Measurements from ENCODE around the gene BABAM2.

The BABAM2 gene

DNA sequence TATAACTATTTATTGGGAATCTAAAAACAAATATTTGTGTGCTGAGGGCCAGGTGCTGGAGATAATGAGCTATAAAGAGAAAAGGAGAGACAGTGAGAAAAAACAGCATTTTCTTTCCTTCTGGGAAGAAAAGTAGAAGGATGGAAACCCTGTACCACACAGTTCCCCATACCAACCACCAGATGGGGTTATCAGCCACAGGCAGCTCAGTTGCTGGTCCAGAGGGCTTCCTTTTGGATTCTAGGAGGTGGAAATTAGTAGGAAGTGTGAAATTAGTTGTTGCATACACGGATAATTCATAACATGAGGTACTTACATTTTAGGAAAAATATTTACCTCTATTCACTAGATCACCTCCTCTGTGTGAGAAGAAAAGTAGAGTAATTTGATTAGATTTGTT is 265.1 kb downstream of the BABAM2 start:
- H3K27me3 Mint-ChIP-seq = no peaks in the 10 kb centered on the region
- H3K36me3 Mint-ChIP-seq = peaks cover 35% of the 10 kb centered on the region

DNA sequence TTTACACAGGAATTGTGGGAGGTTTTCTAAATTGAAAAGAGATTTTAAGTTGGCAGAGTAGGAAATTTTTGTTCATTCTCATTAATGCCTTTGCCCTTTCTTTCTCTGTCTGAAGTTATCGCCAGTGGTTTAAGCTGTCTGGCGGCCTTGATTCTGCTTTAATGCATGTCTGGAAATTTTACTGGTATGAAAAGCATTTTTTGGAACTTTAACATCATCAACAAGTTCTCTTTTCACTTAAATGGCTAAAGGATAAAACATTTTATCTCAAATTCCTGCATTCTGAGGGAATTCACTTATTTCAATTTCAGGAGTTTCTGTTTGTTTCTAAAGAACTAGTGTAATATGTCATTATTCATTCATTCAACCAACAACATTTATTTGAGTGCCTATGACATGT is 268.3 kb downstream of the BABAM2 start:
- Mint-ChIP-seq H3K27me3 (no peaks in the 10 kb centered on the region), H3K27ac (no peak overlapping the region), H3K4me1 (no peaks in the 10 kb centered on the region), H3K36me3 (peaks cover 20% of the 10 kb centered on the region), H3K9me3 (peaks cover 11% of the 10 kb centered on the region), H3K4me3 (no peak overlapping the region)
- DNase-seq (ENCODE audit: low spot score in 2 of 2) = no peak
- ATAC-seq (ENCODE audit: low read depth) = no peak

More for the DNA sequence above, 265.1 kb downstream of the BABAM2 start:
- peaks cover 11% of the 10 kb centered on the region for H3K9me3 Mint-ChIP-seq
- ATAC-seq (ENCODE audit: low read depth) = no peak
- no peak overlapping the region for H3K27ac Mint-ChIP-seq
- no peak overlapping the region for H3K4me3 Mint-ChIP-seq
- no peaks in the 10 kb centered on the region for H3K4me1 Mint-ChIP-seq
- DNase-seq (ENCODE audit: low spot score in 2 of 2) = no peak

GRCh38 chr2:28160986-28161425 is 270.5 kb downstream of the BABAM2 start:
- no peak overlapping the region for H3K27ac Mint-ChIP-seq
- H3K36me3 Mint-ChIP-seq = peaks cover 16% of the 10 kb centered on the region
- H3K9me3 Mint-ChIP-seq = peaks cover 1% of the 10 kb centered on the region
- ATAC-seq (ENCODE audit: low read depth) = no peak
- no peaks in the 10 kb centered on the region for H3K4me1 Mint-ChIP-seq
- no peak for DNase-seq (ENCODE audit: low spot score in 2 of 2)
- no peaks in the 10 kb centered on the region for H3K27me3 Mint-ChIP-seq
- H3K4me3 Mint-ChIP-seq = no peak overlapping the region

- Mint-ChIP-seq H3K27ac (no peak overlapping the region), H3K36me3 (peaks cover 15% of the 10 kb centered on the region), H3K27me3 (no peaks in the 10 kb centered on the region), H3K4me1 (no peaks in the 10 kb centered on the region), H3K4me3 (no peak overlapping the region), H3K9me3 (no peaks in the 10 kb centered on the region)
- ATAC-seq (ENCODE audit: low read depth) = no peak
- no peak for DNase-seq (ENCODE audit: low spot score in 2 of 2)
These were observed 270.9 kb downstream of the BABAM2 start for GRCh38 chr2:28161466-28161865.

DNA sequence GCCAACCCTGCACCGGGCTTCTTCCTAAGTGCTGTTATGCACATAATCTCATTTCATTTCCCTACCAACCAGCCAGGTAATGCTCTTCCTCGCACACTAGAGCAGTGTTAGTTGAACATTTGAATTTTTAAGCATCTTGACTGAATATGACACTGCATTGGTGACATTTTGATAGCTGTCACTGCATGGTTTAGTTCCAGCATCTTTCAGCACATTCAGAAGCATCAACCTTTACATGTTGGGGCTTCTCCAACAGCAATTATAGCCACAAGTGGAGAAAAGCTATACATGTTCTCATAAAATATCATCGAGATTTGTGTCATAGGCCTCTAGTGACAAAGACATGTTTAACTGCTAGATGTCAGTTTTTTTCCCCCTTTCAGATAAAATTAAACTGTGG is 272.0 kb downstream of the BABAM2 start:
- Mint-ChIP-seq H3K4me3 (no peak overlapping the region), H3K27ac (no peak overlapping the region), H3K27me3 (no peaks in the 10 kb centered on the region), H3K9me3 (no peaks in the 10 kb centered on the region), H3K4me1 (no peaks in the 10 kb centered on the region), H3K36me3 (peaks cover 17% of the 10 kb centered on the region)
- ATAC-seq (ENCODE audit: low read depth) (no peak), DNase-seq (ENCODE audit: low spot score in 2 of 2) (no peak)

DNA sequence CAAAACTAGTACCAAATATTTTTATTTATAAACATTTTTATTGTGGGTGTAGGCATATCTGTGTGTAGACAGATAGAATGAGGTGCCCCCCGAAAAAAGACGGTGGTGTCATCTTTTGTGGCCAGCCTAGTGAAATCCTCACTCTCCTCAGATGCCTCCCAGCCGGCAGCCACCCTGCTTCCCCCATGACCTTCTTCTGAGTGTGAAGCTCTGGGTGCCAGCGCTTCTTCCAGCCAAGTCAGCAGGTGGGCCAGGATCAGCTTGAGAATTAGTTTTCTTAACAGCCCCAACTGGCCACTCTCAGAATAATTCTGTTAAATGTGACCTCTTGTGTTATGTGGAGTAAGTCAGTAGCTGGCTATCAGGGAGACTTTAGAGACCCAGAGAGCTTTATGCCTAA is 272.5 kb downstream of the BABAM2 start:
- DNase-seq (ENCODE audit: low spot score in 2 of 2) (no peak), ATAC-seq (ENCODE audit: low read depth) (no peak)
- H3K36me3 Mint-ChIP-seq = peaks cover 17% of the 10 kb centered on the region
- H3K27me3 Mint-ChIP-seq = no peaks in the 10 kb centered on the region
- H3K27ac Mint-ChIP-seq = no peak overlapping the region
- no peak overlapping the region for H3K4me3 Mint-ChIP-seq
- H3K4me1 Mint-ChIP-seq = no peaks in the 10 kb centered on the region
- no peaks in the 10 kb centered on the region for H3K9me3 Mint-ChIP-seq

DNA sequence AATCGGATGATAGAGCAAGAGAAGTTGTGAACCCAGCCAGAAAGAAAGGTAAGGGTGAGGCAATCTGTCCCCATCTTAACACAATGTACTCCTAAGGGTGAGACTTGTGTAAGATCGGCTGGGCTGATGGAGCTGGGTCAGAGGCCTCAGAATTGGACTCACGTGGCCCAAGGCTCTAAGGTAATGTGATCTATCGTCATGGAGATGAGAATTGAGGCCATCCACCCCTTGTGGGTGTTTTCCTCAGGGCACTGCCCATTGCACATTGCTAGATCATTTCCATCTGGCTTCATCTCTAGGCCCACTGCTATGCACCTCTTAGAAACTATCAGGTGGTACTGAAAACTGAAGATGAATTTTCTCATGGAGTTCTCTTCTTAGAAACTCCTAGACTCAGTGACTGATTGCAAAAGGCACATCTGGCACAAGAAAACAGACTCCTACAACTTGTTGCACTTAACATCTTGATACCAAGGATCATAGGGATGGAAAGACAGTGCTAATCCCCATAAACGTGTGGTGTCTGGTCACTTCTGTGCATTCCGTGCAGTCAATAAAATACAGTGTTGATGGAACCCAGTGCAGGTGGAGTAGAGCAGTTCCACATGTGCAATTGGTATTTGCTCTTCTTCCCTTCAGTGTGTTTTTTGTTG is 273.2 kb downstream of the BABAM2 start:
- DNase-seq (ENCODE audit: low spot score in 2 of 2) (no peak), ATAC-seq (ENCODE audit: low read depth) (no peak)
- Mint-ChIP-seq H3K9me3 (no peaks in the 10 kb centered on the region), H3K27me3 (no peaks in the 10 kb centered on the region), H3K36me3 (peaks cover 17% of the 10 kb centered on the region), H3K4me1 (no peaks in the 10 kb centered on the region), H3K4me3 (no peak overlapping the region), H3K27ac (no peak overlapping the region)

DNA sequence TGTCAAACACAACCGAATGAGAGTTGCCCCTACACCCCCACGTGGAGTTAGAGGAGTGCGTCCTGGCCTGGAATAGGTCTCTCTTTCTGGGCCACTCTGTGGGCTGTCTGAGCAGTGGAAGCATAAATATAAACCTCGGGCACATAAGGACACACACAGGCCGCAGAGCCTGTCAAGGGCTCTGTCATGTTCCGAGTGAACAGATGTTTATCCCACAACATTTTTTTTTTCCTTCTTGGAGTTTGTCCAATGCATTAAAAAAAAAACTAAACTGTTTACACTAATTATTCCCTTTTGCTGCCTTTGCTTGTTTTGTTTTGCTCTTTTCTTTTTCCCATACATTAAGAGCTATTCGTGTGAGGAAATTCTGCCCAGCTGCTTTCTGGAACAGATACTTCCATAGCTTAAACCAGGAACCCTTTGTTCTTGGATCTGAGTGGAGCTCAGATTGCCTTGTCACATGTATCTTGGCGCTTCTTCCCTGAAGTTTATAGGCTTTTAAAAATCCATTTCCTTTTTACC is 273.8 kb downstream of the BABAM2 start:
- H3K4me3 Mint-ChIP-seq = no peak overlapping the region
- peaks cover 13% of the 10 kb centered on the region for H3K36me3 Mint-ChIP-seq
- DNase-seq (ENCODE audit: low spot score in 2 of 2) (no peak), ATAC-seq (ENCODE audit: low read depth) (no peak)
- H3K27ac Mint-ChIP-seq = no peak overlapping the region
- no peaks in the 10 kb centered on the region for H3K4me1 Mint-ChIP-seq
- no peaks in the 10 kb centered on the region for H3K27me3 Mint-ChIP-seq
- no peaks in the 10 kb centered on the region for H3K9me3 Mint-ChIP-seq

DNA sequence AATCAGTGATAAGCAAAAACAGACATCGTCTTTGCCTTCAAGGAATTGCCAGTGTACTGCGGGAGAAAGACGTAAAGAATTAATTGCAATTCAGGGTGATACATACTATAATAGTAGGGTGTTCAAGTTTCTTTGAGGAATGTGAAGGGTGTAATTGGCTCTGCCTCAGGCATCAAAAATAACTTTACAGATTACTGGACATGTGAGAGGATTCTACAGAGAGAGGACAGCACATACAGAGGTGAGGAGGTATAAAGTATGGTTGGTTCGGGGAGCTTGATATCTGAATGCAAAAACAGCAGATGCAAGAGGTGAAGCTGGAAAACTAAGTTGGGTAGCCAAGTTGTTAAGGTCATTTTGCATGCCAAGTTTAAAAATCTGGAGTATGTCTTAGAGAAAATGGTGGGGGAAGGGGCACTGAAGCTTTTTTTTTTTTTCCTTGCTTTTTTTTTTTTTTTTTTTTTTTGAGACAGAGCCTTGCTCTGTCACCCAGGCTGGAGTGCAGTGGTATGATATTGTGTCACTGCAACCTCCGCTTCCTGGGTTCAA is 274.6 kb downstream of the BABAM2 start:
- no peaks in the 10 kb centered on the region for H3K4me1 Mint-ChIP-seq
- peaks cover 12% of the 10 kb centered on the region for H3K36me3 Mint-ChIP-seq
- H3K27ac Mint-ChIP-seq = no peak overlapping the region
- H3K4me3 Mint-ChIP-seq = no peak overlapping the region
- H3K9me3 Mint-ChIP-seq = no peaks in the 10 kb centered on the region
- no peaks in the 10 kb centered on the region for H3K27me3 Mint-ChIP-seq
- DNase-seq (ENCODE audit: low spot score in 2 of 2) (no peak), ATAC-seq (ENCODE audit: low read depth) (no peak)

- no peak for DNase-seq (ENCODE audit: low spot score in 2 of 2)
- H3K36me3 Mint-ChIP-seq = peaks cover 17% of the 10 kb centered on the region
These were observed 276.4 kb downstream of the BABAM2 start for GRCh38 chr2:28166956-28167355.

DNA sequence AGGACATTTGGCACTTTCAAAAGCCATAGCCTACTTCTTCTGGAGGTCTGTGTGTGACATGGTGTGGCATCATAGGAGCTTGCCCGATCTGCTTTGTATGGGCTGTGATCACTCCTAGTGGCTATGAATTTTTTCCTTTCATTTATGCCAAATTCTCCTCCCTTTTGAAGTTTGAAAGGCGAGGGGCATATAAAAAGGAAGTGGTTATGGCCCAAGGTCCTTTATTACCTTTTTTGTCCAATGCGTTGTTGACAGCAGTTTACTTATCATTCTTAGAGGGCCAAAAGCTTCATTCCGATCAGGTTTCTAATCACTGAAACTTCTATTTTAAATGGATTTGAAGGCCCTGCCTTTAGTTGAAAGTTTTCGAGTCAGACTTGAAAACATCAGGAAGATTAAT is 277.8 kb downstream of the BABAM2 start:
- Mint-ChIP-seq H3K27ac (no peak overlapping the region), H3K36me3 (peaks cover 19% of the 10 kb centered on the region), H3K27me3 (no peaks in the 10 kb centered on the region), H3K4me1 (no peaks in the 10 kb centered on the region), H3K4me3 (no peak overlapping the region), H3K9me3 (no peaks in the 10 kb centered on the region)
- DNase-seq (ENCODE audit: low spot score in 2 of 2) (no peak), ATAC-seq (ENCODE audit: low read depth) (no peak)

More at GRCh38 chr2:28166956-28167355, 276.4 kb downstream of the BABAM2 start:
- no peak overlapping the region for H3K27ac Mint-ChIP-seq
- H3K4me1 Mint-ChIP-seq = no peaks in the 10 kb centered on the region
- H3K9me3 Mint-ChIP-seq = no peaks in the 10 kb centered on the region
- no peak for ATAC-seq (ENCODE audit: low read depth)
- H3K4me3 Mint-ChIP-seq = no peak overlapping the region
- H3K27me3 Mint-ChIP-seq = no peaks in the 10 kb centered on the region

- peaks cover 15% of the 10 kb centered on the region for H3K36me3 Mint-ChIP-seq
- H3K27me3 Mint-ChIP-seq = no peaks in the 10 kb centered on the region
- DNase-seq (ENCODE audit: low spot score in 2 of 2) (no peak), ATAC-seq (ENCODE audit: low read depth) (no peak)
- no peaks in the 10 kb centered on the region for H3K4me1 Mint-ChIP-seq
- H3K27ac Mint-ChIP-seq = peak overlapping the region; percentile 65
- H3K9me3 Mint-ChIP-seq = no peaks in the 10 kb centered on the region
- H3K4me3 Mint-ChIP-seq = no peak overlapping the region
These were observed 279.0 kb downstream of the BABAM2 start for GRCh38 chr2:28169492-28169891.

DNA sequence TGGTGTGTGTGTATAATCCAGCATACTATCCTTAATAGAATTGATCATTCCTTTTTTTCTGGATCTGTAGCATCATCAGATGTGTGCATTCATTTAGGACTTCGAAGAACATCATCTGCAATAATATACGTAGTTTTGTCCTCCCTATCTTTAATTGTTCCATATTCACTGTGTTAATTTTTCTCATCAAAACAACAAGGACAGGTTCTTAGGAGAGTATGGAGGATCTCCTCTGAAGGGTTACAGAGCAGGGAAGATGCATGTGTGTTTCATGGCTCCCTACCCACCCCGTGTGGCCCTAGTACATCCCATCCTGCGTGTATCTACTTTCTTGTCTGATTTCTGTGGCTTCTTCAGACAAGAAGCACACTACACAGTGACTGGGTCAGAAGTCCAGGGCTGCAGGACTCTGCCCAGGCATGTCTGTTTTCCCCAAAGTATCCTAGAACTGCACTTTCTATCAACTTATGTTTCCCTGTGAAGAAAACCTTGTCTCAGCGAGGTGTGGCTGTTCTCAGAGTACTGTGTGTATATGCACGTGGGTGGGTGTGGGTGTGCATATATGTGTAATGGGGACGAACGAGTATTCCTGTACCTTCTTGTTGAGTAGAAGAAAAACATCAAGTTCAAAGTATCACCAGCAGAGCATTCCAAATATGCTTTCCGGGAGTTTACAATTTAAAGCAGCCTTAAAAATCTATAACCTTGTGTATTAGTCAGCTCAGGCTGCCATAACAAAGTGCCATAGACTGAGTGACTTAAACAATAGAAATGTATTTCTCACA is 281.8 kb downstream of the BABAM2 start:
- Mint-ChIP-seq H3K27ac (no peak overlapping the region), H3K9me3 (peaks cover 4% of the 10 kb centered on the region), H3K4me3 (no peak overlapping the region), H3K27me3 (no peaks in the 10 kb centered on the region), H3K36me3 (peaks cover 21% of the 10 kb centered on the region), H3K4me1 (no peaks in the 10 kb centered on the region)
- DNase-seq (ENCODE audit: low spot score in 2 of 2) (no peak), ATAC-seq (ENCODE audit: low read depth) (no peak)

- no peaks in the 10 kb centered on the region for H3K27me3 Mint-ChIP-seq
- no peak for ATAC-seq (ENCODE audit: low read depth)
- H3K36me3 Mint-ChIP-seq = peaks cover 24% of the 10 kb centered on the region
- no peak overlapping the region for H3K27ac Mint-ChIP-seq
- no peaks in the 10 kb centered on the region for H3K4me1 Mint-ChIP-seq
- no peak for DNase-seq (ENCODE audit: low spot score in 2 of 2)
- peaks cover 7% of the 10 kb centered on the region for H3K9me3 Mint-ChIP-seq
- H3K4me3 Mint-ChIP-seq = no peak overlapping the region
These were observed 282.8 kb downstream of the BABAM2 start for GRCh38 chr2:28173377-28173776.

All from memory B cell (primary cell).